H9 (cell line): ENCODE measurements around the gene EDC3. TPM values are rescaled to one million over a fixed set of nuclear protein-coding genes. Genes with fewer than 3 reads are reported as not detected.

Source experiments
- DNase-seq: peaks from one replicate; pipeline ENCODE4 v3.0.0-alpha.2; 2017
- H2AFZ ChIP-seq: one replicate; pipeline ENCODE4 v1.6.1; 2013; ENCODE audit warnings: mild to moderate bottlenecking, low read length, control low read depth, moderate library complexity
- H2AK5ac ChIP-seq: 2 replicates; pipeline ENCODE4 v1.6.1; 2013; ENCODE audit warnings: low read length, control low read depth, mixed read lengths; ENCODE audit not compliant: insufficient read length
- H2BK120ac ChIP-seq: one replicate; pipeline ENCODE4 v1.6.1; 2013; ENCODE audit warnings: low read depth, mild to moderate bottlenecking, low read length, control low read depth, inconsistent platforms; ENCODE audit not compliant: poor library complexity, severe bottlenecking
- H2BK12ac ChIP-seq: 2 replicates; pipeline ENCODE4 v1.6.1; 2013; ENCODE audit warnings: low read length, control low read depth, mixed read lengths, low read depth; ENCODE audit not compliant: insufficient read length
- H2BK15ac ChIP-seq: 2 replicates; pipeline ENCODE4 v1.6.1; 2013; ENCODE audit warnings: low read depth, low read length, control low read depth
- H2BK20ac ChIP-seq: one replicate; pipeline ENCODE4 v1.6.1; 2013; ENCODE audit warnings: low read depth, mild to moderate bottlenecking, low read length, control low read depth, inconsistent platforms; ENCODE audit not compliant: poor library complexity, severe bottlenecking
- H2BK5ac ChIP-seq: 2 replicates; pipeline ENCODE4 v1.6.1; 2013; ENCODE audit warnings: low read length, control low read depth, mixed read lengths; ENCODE audit not compliant: insufficient read length
- H3K14ac ChIP-seq: 2 replicates; pipeline ENCODE4 v1.6.1; 2013; ENCODE audit warnings: low read length, control low read depth; ENCODE audit not compliant: insufficient read depth
- H3K18ac ChIP-seq: 2 replicates; pipeline ENCODE4 v1.6.1; 2013; ENCODE audit warnings: low read depth, mild to moderate bottlenecking, mixed read lengths, low read length, control low read depth; ENCODE audit not compliant: insufficient read length
- H3K23ac ChIP-seq: 2 replicates; pipeline ENCODE4 v1.6.1; 2013; ENCODE audit warnings: low read length, control low read depth, mixed read lengths, low read depth; ENCODE audit not compliant: insufficient read length
- H3K23me2 ChIP-seq: 2 replicates; pipeline ENCODE4 v1.6.1; 2013; ENCODE audit warnings: low read depth, mild to moderate bottlenecking, mixed read lengths, low read length, control low read depth; ENCODE audit not compliant: insufficient read length, poor library complexity, severe bottlenecking
- H3K27ac ChIP-seq: 2 replicates; pipeline ENCODE4 v1.5.1; 2013; ENCODE audit warnings: low read length, control low read depth, mixed read lengths, low read depth; ENCODE audit not compliant: insufficient read length
- H3K27me3 ChIP-seq: 2 replicates; pipeline ENCODE4 v1.6.1; 2013; ENCODE audit warnings: low read length, control low read depth, inconsistent platforms; ENCODE audit not compliant: insufficient read depth
- H3K4ac ChIP-seq: 2 replicates; pipeline ENCODE4 v1.6.1; 2013; ENCODE audit warnings: low read depth, mild to moderate bottlenecking, control low read depth, inconsistent platforms, low read length, moderate library complexity
- H3K4me1 ChIP-seq: 2 replicates; pipeline ENCODE4 v1.6.1; 2013; ENCODE audit warnings: low read length, control low read depth, inconsistent platforms; ENCODE audit not compliant: insufficient read depth
- H3K4me2 ChIP-seq: 2 replicates; pipeline ENCODE4 v1.6.1; 2013; ENCODE audit warnings: low read length, control low read depth, mixed read lengths; ENCODE audit not compliant: insufficient read length, insufficient read depth
- H3K56ac ChIP-seq: 2 replicates; pipeline ENCODE4 v1.6.1; 2013; ENCODE audit warnings: low read depth, mild to moderate bottlenecking, mixed read lengths, low read length, control low read depth; ENCODE audit not compliant: insufficient read length
- H3K79me1 ChIP-seq: 2 replicates; pipeline ENCODE4 v1.6.1; 2013; ENCODE audit warnings: low read depth, mild to moderate bottlenecking, moderate library complexity, low read length, control low read depth, inconsistent platforms; ENCODE audit not compliant: insufficient read depth, poor library complexity, severe bottlenecking
- H3K79me2 ChIP-seq: 2 replicates; pipeline ENCODE4 v1.6.1; 2013; ENCODE audit warnings: low read length, control low read depth, inconsistent platforms; ENCODE audit not compliant: insufficient read depth
- H3K9ac ChIP-seq: 2 replicates; pipeline ENCODE4 v1.6.1; 2013; ENCODE audit warnings: low read length, control low read depth, mixed read lengths; ENCODE audit not compliant: insufficient read length; ENCODE audit errors: extremely low read depth
- H3K9me3 ChIP-seq: one replicate; pipeline ENCODE4 v1.6.1; 2013; ENCODE audit warnings: low read depth, low read length, inconsistent platforms; ENCODE audit not compliant: control insufficient read depth
- H3T11ph ChIP-seq: one replicate; pipeline ENCODE4 v1.6.1; 2013; ENCODE audit warnings: mild to moderate bottlenecking, low read length, control low read depth, inconsistent platforms
- H4K20me1 ChIP-seq: one replicate; pipeline ENCODE4 v1.6.1; 2013; ENCODE audit not compliant: control insufficient read depth, insufficient read length, insufficient read depth
- H4K5ac ChIP-seq: 2 replicates; pipeline ENCODE4 v1.6.1; 2013; ENCODE audit warnings: low read depth, mild to moderate bottlenecking, mixed read lengths, low read length, control low read depth; ENCODE audit not compliant: insufficient read length
- H4K8ac ChIP-seq: replicated peaks from 2 replicates; pipeline ENCODE4 v1.6.1; 2013; ENCODE audit warnings: low read length, control low read depth, mixed read lengths, low read depth; ENCODE audit not compliant: insufficient read length
- H4K91ac ChIP-seq: 2 replicates; pipeline ENCODE4 v1.6.1; 2013; ENCODE audit warnings: low read depth, mild to moderate bottlenecking, moderate library complexity, mixed read lengths, low read length, control low read depth; ENCODE audit not compliant: insufficient read length
- H3K27ac Mint-ChIP-seq, 3 experiments: 2 replicates in 2 of 3; 3 replicates in 1 of 3; pipeline ENCODE4 v1.8.0; 2020 to 2021; ENCODE audit warnings: mixed read lengths in 3 of 3, mild to moderate bottlenecking in 1 of 3, moderate library complexity in 1 of 3
- H3K27me3 Mint-ChIP-seq: 2 replicates; pipeline ENCODE4 v1.8.0; 2021; ENCODE audit warnings: low read depth, mild to moderate bottlenecking, moderate library complexity, mixed read lengths
- H3K36me3 Mint-ChIP-seq, 3 experiments: 2 replicates in 2 of 3; 3 replicates in 1 of 3; pipeline ENCODE4 v1.8.0; 2020 to 2021; ENCODE audit warnings: low read depth in 3 of 3, mixed read lengths in 3 of 3; ENCODE audit not compliant: insufficient read depth in 1 of 3
- H3K4me1 Mint-ChIP-seq, 2 experiments: 2 replicates each; pipeline ENCODE4 v1.8.0; 2020; ENCODE audit warnings: mixed read lengths in 2 of 2
- H3K4me3 Mint-ChIP-seq, 2 experiments: 2 replicates in 1 of 2; 3 replicates in 1 of 2; pipeline ENCODE4 v1.8.0; 2020 to 2021; ENCODE audit warnings: mild to moderate bottlenecking in 2 of 2, mixed read lengths in 2 of 2, moderate library complexity in 1 of 2
- H3K9me3 Mint-ChIP-seq, 2 experiments: 2 replicates in 1 of 2; 3 replicates in 1 of 2; pipeline ENCODE4 v1.8.0; 2020; ENCODE audit warnings: mild to moderate bottlenecking in 2 of 2, mixed read lengths in 2 of 2, moderate library complexity in 1 of 2
- WGBS: extraction: QIAGEN DNeasy Blood & Tissue Kit; methylation state at CpG from one replicate; pipeline ENCODE4 v1.1.7; 2013; ENCODE audit warnings: missing lambda C conversion rate, low lambda C conversion rate, mixed read lengths; ENCODE audit not compliant: insufficient read length; ENCODE audit errors: extremely low coverage; 5-methylcytosine and 5-hydroxymethylcytosine counted together
- total RNA-seq: library from RNA; stranded (reverse); gene quantifications from 2 replicates; pipeline ENCODE4 v1.2.1, GENCODE V29; 2021
- TF ChIP-seq, protein P1 (sequence below): fragments of 200-600 bp; sonication (generic); conservative IDR thresholded peaks from 3 replicates; pipeline ENCODE4 v1.8.0; 2021; ENCODE audit warnings: antibody characterized with exemption, mild to moderate bottlenecking

Gene EDC3
- total RNA-seq, 1 experiment from 2014 or later: 60.5 TPM

DNA sequence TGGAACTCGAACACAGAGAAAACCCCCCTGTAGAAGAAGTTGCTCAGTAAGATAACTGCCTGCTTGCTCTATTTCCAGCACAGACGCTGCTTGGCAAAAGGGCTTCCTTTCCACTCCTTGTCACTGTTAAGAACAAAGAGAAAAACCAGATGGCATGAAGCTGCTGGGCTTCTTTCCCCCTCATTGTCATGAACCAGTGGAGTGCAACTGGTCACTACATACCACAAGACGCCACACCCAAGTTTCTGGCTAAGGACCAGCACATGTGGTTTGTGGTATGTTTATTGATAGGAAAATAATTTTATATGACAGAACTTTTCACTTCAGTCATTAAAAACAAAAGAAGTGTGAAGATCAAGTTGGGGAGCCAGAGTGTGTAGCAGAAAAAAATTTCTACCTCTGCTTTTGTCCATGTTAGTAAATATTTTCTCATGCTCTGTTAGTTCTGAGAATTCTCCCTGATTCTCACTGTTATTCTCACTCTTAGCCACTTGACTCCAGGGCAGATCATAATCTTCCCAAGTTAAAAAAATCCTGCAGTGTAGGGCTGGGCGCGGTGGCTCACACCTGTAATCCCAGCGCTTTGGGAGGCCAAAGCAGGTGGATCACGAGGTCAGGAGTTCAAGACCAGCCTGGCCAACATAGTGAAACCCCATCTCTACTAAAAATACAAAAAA, 42.3 kb downstream of the EDC3 start:
- H3K36me3 Mint-ChIP-seq: peaks cover 6 to 26% (median 20%) of the 10 kb centered on the region in 3 experiments; a peak in 6 of 7 replicates
- no peaks in the 10 kb centered on the region for H3K9me3 Mint-ChIP-seq
- Histone ChIP-seq H3T11ph (no peak overlapping the region), H4K91ac (no peak overlapping the region), H2AFZ (no peak overlapping the region), H2BK12ac (no peak overlapping the region), H2BK5ac (no peak overlapping the region), H2BK120ac (no peak overlapping the region), H2AK5ac (no peak overlapping the region), H3K23ac (no peak overlapping the region), H3K79me1 (peaks cover 2% of the 10 kb centered on the region), H4K8ac (no peak overlapping the region), H3K79me2 (no peaks in the 10 kb centered on the region; the same call in 1 of the 2 replicates), H3K9ac (no peak overlapping the region), H3K4me2 (no peak overlapping the region), H3K14ac (no peak overlapping the region), H3K9me3 (no peaks in the 10 kb centered on the region), H4K5ac (no peak overlapping the region), H3K18ac (no peak overlapping the region), H4K20me1 (no peaks in the 10 kb centered on the region), H3K56ac (no peak overlapping the region), H2BK20ac (no peak overlapping the region), H3K23me2 (no peaks in the 10 kb centered on the region), H3K4me1 (no peaks in the 10 kb centered on the region), H3K27me3 (no peaks in the 10 kb centered on the region; the same call in 1 of the 2 replicates), H3K27ac (no peak overlapping the region), H3K4ac (no peak overlapping the region), H2BK15ac (no peak overlapping the region)
- no CpG with 5 or more reads among the region's 7 CpGs for WGBS
- TF ChIP-seq, protein P1, sequence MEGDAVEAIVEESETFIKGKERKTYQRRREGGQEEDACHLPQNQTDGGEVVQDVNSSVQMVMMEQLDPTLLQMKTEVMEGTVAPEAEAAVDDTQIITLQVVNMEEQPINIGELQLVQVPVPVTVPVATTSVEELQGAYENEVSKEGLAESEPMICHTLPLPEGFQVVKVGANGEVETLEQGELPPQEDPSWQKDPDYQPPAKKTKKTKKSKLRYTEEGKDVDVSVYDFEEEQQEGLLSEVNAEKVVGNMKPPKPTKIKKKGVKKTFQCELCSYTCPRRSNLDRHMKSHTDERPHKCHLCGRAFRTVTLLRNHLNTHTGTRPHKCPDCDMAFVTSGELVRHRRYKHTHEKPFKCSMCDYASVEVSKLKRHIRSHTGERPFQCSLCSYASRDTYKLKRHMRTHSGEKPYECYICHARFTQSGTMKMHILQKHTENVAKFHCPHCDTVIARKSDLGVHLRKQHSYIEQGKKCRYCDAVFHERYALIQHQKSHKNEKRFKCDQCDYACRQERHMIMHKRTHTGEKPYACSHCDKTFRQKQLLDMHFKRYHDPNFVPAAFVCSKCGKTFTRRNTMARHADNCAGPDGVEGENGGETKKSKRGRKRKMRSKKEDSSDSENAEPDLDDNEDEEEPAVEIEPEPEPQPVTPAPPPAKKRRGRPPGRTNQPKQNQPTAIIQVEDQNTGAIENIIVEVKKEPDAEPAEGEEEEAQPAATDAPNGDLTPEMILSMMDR: no peak
- H3K27me3 Mint-ChIP-seq: no peaks in the 10 kb centered on the region
- H3K4me3 Mint-ChIP-seq: no peak overlapping the region
- no peak for DNase-seq
- H3K4me1 Mint-ChIP-seq: no peaks in the 10 kb centered on the region
- no peak overlapping the region for H3K27ac Mint-ChIP-seq
